Spleen (tissue), 11 donors: ENCODE measurements around the gene GPR157. TPM values are rescaled to one million over a fixed set of nuclear protein-coding genes. Genes with fewer than 3 reads are reported as not detected.

ENCODE experiments used
- DNase-seq: peaks from one replicate; pipeline ENCODE4 v3.0.0-alpha.2; 2020
- H3K27ac ChIP-seq, 8 donors: fragments of 200-600 bp; sonication (generic) in 7 of 8; 1 replicate in 4 of 8; 2 replicates in 4 of 8; pipeline versions ENCODE4 v1.5.0 to v1.8.0; 2016 to 2021; ENCODE audit warnings: inconsistent platforms in 4 of 8, mild to moderate bottlenecking in 4 of 8, moderate library complexity in 1 of 8
- H3K27me3 ChIP-seq, 7 donors: fragments of 200-600 bp; sonication (generic) in 6 of 7; replicated peaks in 1 of 7; 1 replicate in 4 of 7; 2 replicates in 3 of 7; pipeline versions ENCODE4 v1.5.0 to v1.8.0; 2016 to 2021; ENCODE audit warnings: inconsistent platforms in 3 of 7, mild to moderate bottlenecking in 1 of 7
- H3K36me3 ChIP-seq, 6 donors: fragments of 200-600 bp; sonication (generic) in 5 of 6; 1 replicate in 4 of 6; 2 replicates in 2 of 6; pipeline versions ENCODE4 v1.5.0 to v1.8.0; 2016 to 2021; ENCODE audit warnings: inconsistent platforms in 2 of 6
- H3K4me1 ChIP-seq, 6 donors: fragments of 200-600 bp; sonication (generic) in 5 of 6; 1 replicate in 3 of 6; 2 replicates in 3 of 6; pipeline versions ENCODE4 v1.5.0 to v1.8.0; 2016 to 2021; ENCODE audit warnings: inconsistent platforms in 3 of 6
- H3K4me3 ChIP-seq, 8 donors: fragments of 200-600 bp; sonication (generic) in 7 of 8; 1 replicate in 4 of 8; 2 replicates in 4 of 8; pipeline versions ENCODE4 v1.5.0 to v1.8.0; 2016 to 2021; ENCODE audit warnings: inconsistent platforms in 4 of 8, mild to moderate bottlenecking in 4 of 8, moderate library complexity in 2 of 8
- H3K9me3 ChIP-seq, 8 donors: fragments of 200-600 bp; sonication (generic) in 7 of 8; 1 replicate in 4 of 8; 2 replicates in 4 of 8; pipeline versions ENCODE4 v1.5.0 to v1.8.0; 2016 to 2021; ENCODE audit warnings: inconsistent platforms in 4 of 8
- CTCF ChIP-seq, 11 experiments: fragments of 200-600 bp in 7 of 11; fragments of 450-650 bp in 4 of 11; sonication (generic) in 4 of 11; IDR thresholded peaks in 8 of 11; conservative IDR thresholded peaks in 3 of 11; 1 replicate in 7 of 11; 2 replicates in 4 of 11; pipeline versions ENCODE4 v1.4.0 to v1.8.0; 2016 to 2021; ENCODE audit warnings: antibody characterized with exemption in 11 of 11, inconsistent platforms in 4 of 11, mild to moderate bottlenecking in 1 of 11
- POLR2A ChIP-seq, 3 donors: fragments of 450-650 bp; IDR thresholded peaks; one replicate each; pipeline ENCODE4 v1.5.1; 2017; ENCODE audit warnings: antibody characterized with exemption in 3 of 3, mild to moderate bottlenecking in 1 of 3
- POLR2AphosphoS5 ChIP-seq, 3 donors: sonication (generic); formaldehyde crosslinking; IDR thresholded peaks; one replicate each; pipeline ENCODE4 v1.5.1; 2017; ENCODE audit warnings: antibody characterized with exemption in 3 of 3
- WGBS, 5 donors: extraction: QIAGEN DNeasy Blood & Tissue Kit in 3 of 5; methylation state at CpG; one replicate each; pipeline versions ENCODE4 v1.1.5 to v1.1.7; 2013 to 2018; 5-methylcytosine and 5-hydroxymethylcytosine counted together
- intact Hi-C: fragments of 100-400 bp; cut with DNase I; formaldehyde crosslinking; loops from one replicate; pipeline ENCODE4 v1.15.0; 2023; ENCODE audit warnings: low total_unique reads
- polyA plus RNA-seq, 3 donors: library from polyadenylated mRNA; stranded (reverse); fragments of 200-250 nt; gene quantifications; one replicate each; pipeline ENCODE4 v1.2.1, GENCODE V29; 2013
- total RNA-seq, 7 donors: library from RNA; depleted of rRNA in 3 of 7; stranded (reverse); fragments of >200 nt in 3 of 7; fragmentation: NEBNext Ultra II Directional in 4 of 7; extraction: Animal tissue kit (Norgen Biotek cat#: 25700) in 4 of 7; gene quantifications; one replicate each; pipeline versions ENCODE4 v1.1.0 to v1.2.1, GENCODE V29; 2016 to 2021
- donor health status: healthy with polysubstance abuse.
- donor health status: DM: no; HTN: no; CAD: no; lungs with moderate emphysema.
- donor health status: DM: no; HTN: no; CAD: no.
- donor health status: Bipolar disorder and iron deficiency.
- donor health status: healthy.
- donor health status: DM: no; HTN: no; CAD: no.
- donor health status: DM: yes; HTN: yes; CAD: no.

GPR157 gene
- total and polyA plus RNA-seq, 10 donors, result 1.2 to 10.5 (median 6.8) TPM

- H3K27me3 ChIP-seq, result no peaks in the 10 kb centered on the region
- no peak for TF ChIP-seq POLR2A (IDR thresholded peaks at IDR 0.05)
- TF ChIP-seq POLR2AphosphoS5 (IDR thresholded peaks at IDR 0.05), result no peak
- no peak for TF ChIP-seq CTCF (IDR thresholded peaks at IDR 0.05 in 8 of 11, conservative IDR thresholded peaks at IDR 0.05 in 3 of 11)
- peaks cover 7 to 40% (median 27%) of the 10 kb centered on the region in 6 donors for H3K4me1 ChIP-seq
- WGBS, 5 donors, result 83 to 96% (median 92%) methylated on average over 4 of the region's 4 CpGs
- H3K4me3 ChIP-seq, result no peak overlapping the region
- intact Hi-C loops, result no loop called here
- no peaks in the 10 kb centered on the region for H3K9me3 ChIP-seq
- no peak overlapping the region for H3K27ac ChIP-seq
- no peak for DNase-seq
- peaks cover 0 to 11% (median 0%) of the 10 kb centered on the region in 6 donors for H3K36me3 ChIP-seq
Measured at GRCh38 chr1:9059891-9060744, 68.8 kb downstream of the GPR157 start.

GRCh38 chr1:9058465-9058864, 70.4 kb downstream of the GPR157 start:
- Histone ChIP-seq H3K27ac (no peak overlapping the region), H3K9me3 (no peaks in the 10 kb centered on the region), H3K4me3 (no peak overlapping the region), H3K27me3 (no peaks in the 10 kb centered on the region), H3K36me3 (peaks cover 0 to 11% (median 0%) of the 10 kb centered on the region in 6 donors), H3K4me1 (peaks cover 0 to 27% (median 15%) of the 10 kb centered on the region in 6 donors)
- DNase-seq, result peak; percentile 12
- no peak for TF ChIP-seq CTCF (IDR thresholded peaks at IDR 0.05 in 8 of 11, conservative IDR thresholded peaks at IDR 0.05 in 3 of 11)
- no peak for TF ChIP-seq POLR2AphosphoS5 (IDR thresholded peaks at IDR 0.05)
- intact Hi-C loops, result no loop called here
- 56 to 68% (median 63%) methylated on average over 2 of the region's 2 CpGs for WGBS, 5 donors

GRCh38 chr1:9057851-9058250, 71.1 kb downstream of the GPR157 start:
- 83 to 89% (median 87%) methylated on average over 10 of the region's 10 CpGs for WGBS, 5 donors
- H3K36me3 ChIP-seq, result peaks cover 0 to 11% (median 0%) of the 10 kb centered on the region in 6 donors
- H3K27ac ChIP-seq, result no peak overlapping the region
- peak; percentile 59 for DNase-seq
- no peak for TF ChIP-seq POLR2A (IDR thresholded peaks at IDR 0.05)
- TF ChIP-seq POLR2AphosphoS5 (IDR thresholded peaks at IDR 0.05), result no peak
- TF ChIP-seq CTCF (IDR thresholded peaks at IDR 0.05 in 8 of 11, conservative IDR thresholded peaks at IDR 0.05 in 3 of 11), result no peak
- no peaks in the 10 kb centered on the region for H3K27me3 ChIP-seq
- intact Hi-C loops, result no loop called here
- no peaks in the 10 kb centered on the region for H3K9me3 ChIP-seq
- H3K4me3 ChIP-seq, result no peak overlapping the region
- H3K4me1 ChIP-seq, result peaks cover 0 to 21% (median 12%) of the 10 kb centered on the region in 6 donors

GRCh38 chr1:9052272-9053049, 76.4 kb downstream of the GPR157 start:
- no peaks in the 10 kb centered on the region for H3K9me3 ChIP-seq
- H3K27me3 ChIP-seq, result no peaks in the 10 kb centered on the region
- intact Hi-C loops, result no loop called here
- DNase-seq, result no peak
- H3K4me3 ChIP-seq, result no peak overlapping the region
- H3K27ac ChIP-seq, result no peak overlapping the region
- peaks cover 0 to 20% (median 0%) of the 10 kb centered on the region in 6 donors for H3K36me3 ChIP-seq
- no peak for TF ChIP-seq POLR2A (IDR thresholded peaks at IDR 0.05)
- TF ChIP-seq POLR2AphosphoS5 (IDR thresholded peaks at IDR 0.05), result no peak
- no peak for TF ChIP-seq CTCF (IDR thresholded peaks at IDR 0.05 in 8 of 11, conservative IDR thresholded peaks at IDR 0.05 in 3 of 11)
- 91 to 95% (median 94%) methylated on average over 6 of the region's 6 CpGs for WGBS, 5 donors
- no peaks in the 10 kb centered on the region for H3K4me1 ChIP-seq
